G401 (cell line): ENCODE measurements around the gene KERA. TPM values are rescaled to one million over a fixed set of nuclear protein-coding genes. Genes with fewer than 3 reads are reported as not detected.
A peak's percentile ranks its signal among the peaks of the same experiment; 100 is the strongest.

Experiments
- DNase-seq: peaks from one replicate; pipeline ENCODE4 v3.0.0-alpha.2; 2015; ENCODE audit warnings: low spot score
- in situ Hi-C: cut with HindIII; loops from 2 replicates; pipeline ENCODE4 v1.10.0; 2016; ENCODE audit warnings: low sequenced_read_pairs, mixed read lengths
- total RNA-seq: library from RNA; depleted of rRNA; stranded (reverse); fragments of >200 nt; shearing (Covaris generic); gene quantifications from 2 replicates; pipeline ENCODE4 v1.2.3, GENCODE V29; 2014

Gene KERA
- total RNA-seq, 1 experiment from 2014 or later = not detected

- no peak for DNase-seq
- in situ Hi-C loops = no loop called here
Observed at GRCh38 chr12:91077228-91077954, 19.6 kb upstream of the KERA start.

GRCh38 chr12:91074851-91075250 lies 17.0 kb upstream of the KERA start:
- no peak for DNase-seq
- in situ Hi-C loops = no loop called here

GRCh38 chr12:91074154-91074709 lies 16.4 kb upstream of the KERA start:
- DNase-seq = no peak
- in situ Hi-C loops = no loop called here

GRCh38 chr12:91073426-91073825 lies 15.6 kb upstream of the KERA start:
- DNase-seq = no peak
- in situ Hi-C loops = no loop called here

GRCh38 chr12:91072931-91073330 lies 15.1 kb upstream of the KERA start:
- in situ Hi-C loops = no loop called here
- no peak for DNase-seq

GRCh38 chr12:91070936-91071335 lies 13.1 kb upstream of the KERA start:
- DNase-seq = no peak
- in situ Hi-C loops = no loop called here

GRCh38 chr12:91065396-91065795 lies 7.6 kb upstream of the KERA start:
- DNase-seq = no peak
- in situ Hi-C loops = no loop called here

- DNase-seq = no peak
- in situ Hi-C loops = no loop called here
Observed at GRCh38 chr12:91064640-91065039, 6.8 kb upstream of the KERA start.

GRCh38 chr12:91061091-91061490 lies 3.3 kb upstream of the KERA start:
- no peak for DNase-seq
- in situ Hi-C loops = no loop called here

- in situ Hi-C loops = no loop called here
- peak; percentile 12 for DNase-seq
Observed at GRCh38 chr12:91059211-91059610, 1.4 kb upstream of the KERA start.

- in situ Hi-C loops = no loop called here
- DNase-seq = no peak
Observed at GRCh38 chr12:91058786-91059185, 962 bp upstream of the KERA start.

GRCh38 chr12:91056488-91056887 lies 1.3 kb downstream of the KERA start:
- no peak for DNase-seq
- in situ Hi-C loops = no loop called here

- DNase-seq = no peak
- in situ Hi-C loops = no loop called here
Observed at GRCh38 chr12:91055976-91056375, 1.8 kb downstream of the KERA start.

GRCh38 chr12:91053951-91054715 lies 3.7 kb downstream of the KERA start:
- in situ Hi-C loops = no loop called here
- DNase-seq = no peak

GRCh38 chr12:91052026-91052425 lies 5.8 kb downstream of the KERA start:
- peak; percentile 69 for DNase-seq
- in situ Hi-C loops = no loop called here

GRCh38 chr12:91044586-91044985 lies 13.2 kb downstream of the KERA start:
- DNase-seq = no peak
- in situ Hi-C loops = no loop called here

GRCh38 chr12:91043408-91043807 lies 14.4 kb downstream of the KERA start:
- DNase-seq = peak; percentile 95

GRCh38 chr12:91040096-91040755 lies 17.6 kb downstream of the KERA start:
- no peak for DNase-seq
- in situ Hi-C loops = no loop called here

More at GRCh38 chr12:91043408-91043807, 14.4 kb downstream of the KERA start:
- in situ Hi-C loops = no loop called here

- DNase-seq = no peak
- in situ Hi-C loops = no loop called here
Observed at GRCh38 chr12:91037276-91037675, 20.5 kb downstream of the KERA start.

- in situ Hi-C loops = no loop called here
Observed at GRCh38 chr12:91033251-91033650, 24.6 kb downstream of the KERA start.

More at GRCh38 chr12:91033251-91033650, 24.6 kb downstream of the KERA start:
- DNase-seq = no peak
